Kasumi-1 (cell line): ENCODE measurements around the gene MLH1.
A peak's percentile ranks its signal among the peaks of the same experiment; 100 is the strongest.
"Not testable (repeated sequence)": the region's sequence is repeated elsewhere in the genome, so short reads cannot be mapped to it uniquely, and the experiment has no call there.

Experiments
- DNase-seq, 2 experiments: peaks; one replicate each; lab custom pipeline; 2025; lab: John Stamatoyannopoulos, UW

Gene MLH1

GRCh38 chr3:37037352-37037751 lies 44.0 kb downstream of the MLH1 start:
- no peak for DNase-seq

- DNase-seq = no peak
Measured at GRCh38 chr3:37039161-37039846, 46.0 kb downstream of the MLH1 start.

DNA sequence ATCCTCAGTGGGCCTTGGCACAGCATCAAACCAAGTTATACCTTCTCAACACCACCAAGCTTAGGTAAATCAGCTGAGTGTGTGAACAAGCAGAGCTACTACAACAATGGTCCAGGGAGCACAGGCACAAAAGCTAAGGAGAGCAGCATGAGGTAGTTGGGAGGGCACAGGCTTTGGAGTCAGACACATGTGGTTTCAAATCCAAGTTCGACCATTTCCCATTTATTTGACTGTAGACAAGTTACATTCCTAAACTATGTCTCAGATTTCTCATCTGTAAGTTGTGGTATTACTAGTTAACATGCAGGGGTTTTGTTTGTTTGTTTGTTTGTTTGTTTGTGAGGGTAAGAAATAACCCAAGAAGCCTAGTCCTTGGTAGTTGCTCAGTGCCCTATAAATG lies 46.9 kb downstream of the MLH1 start:
- no peak for DNase-seq

- no peak for DNase-seq
Measured at GRCh38 chr3:37041546-37042195, 48.4 kb downstream of the MLH1 start.

DNA sequence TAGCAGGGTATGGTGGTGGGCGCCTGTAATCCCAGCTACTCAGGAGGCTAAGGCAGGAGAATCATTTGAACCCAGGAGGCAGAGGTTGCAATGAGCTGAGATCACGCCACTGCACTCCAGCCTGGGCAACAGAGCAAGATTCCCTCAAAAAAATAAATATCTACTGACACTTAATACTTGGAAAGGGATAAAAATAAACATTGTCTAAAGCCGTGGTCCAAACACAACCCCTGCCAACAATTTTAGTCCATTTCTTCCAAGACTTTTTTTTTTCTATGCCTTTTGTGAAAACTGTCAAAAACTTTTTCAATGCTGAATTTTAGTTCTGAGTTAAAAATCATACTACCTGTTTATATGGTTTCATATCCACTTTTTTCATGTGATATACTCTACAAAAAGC lies 49.4 kb downstream of the MLH1 start:
- DNase-seq = not testable (repeated sequence)

- no peak for DNase-seq
Measured at GRCh38 chr3:37050282-37050681, 57.0 kb downstream of the MLH1 start.

DNA sequence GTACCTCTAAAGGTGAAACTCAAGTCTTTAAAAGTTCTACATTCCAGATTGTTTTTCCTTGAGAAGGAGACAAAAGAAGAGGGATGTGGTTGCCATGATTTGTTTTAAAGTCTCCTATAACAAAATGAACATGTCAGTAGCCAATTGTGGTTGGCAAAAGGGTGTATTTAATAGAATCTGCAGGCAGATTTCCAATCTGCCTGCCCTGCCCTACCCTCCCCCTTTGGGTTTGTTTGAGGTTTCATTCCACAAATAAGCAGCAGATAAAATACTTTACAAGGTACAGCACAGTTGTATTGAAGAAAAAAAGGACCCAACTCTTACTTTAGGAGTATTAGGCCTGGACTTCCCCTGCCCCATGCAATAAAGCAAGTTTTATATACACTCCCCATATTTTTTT lies 59.5 kb downstream of the MLH1 start:
- DNase-seq = no peak

DNA sequence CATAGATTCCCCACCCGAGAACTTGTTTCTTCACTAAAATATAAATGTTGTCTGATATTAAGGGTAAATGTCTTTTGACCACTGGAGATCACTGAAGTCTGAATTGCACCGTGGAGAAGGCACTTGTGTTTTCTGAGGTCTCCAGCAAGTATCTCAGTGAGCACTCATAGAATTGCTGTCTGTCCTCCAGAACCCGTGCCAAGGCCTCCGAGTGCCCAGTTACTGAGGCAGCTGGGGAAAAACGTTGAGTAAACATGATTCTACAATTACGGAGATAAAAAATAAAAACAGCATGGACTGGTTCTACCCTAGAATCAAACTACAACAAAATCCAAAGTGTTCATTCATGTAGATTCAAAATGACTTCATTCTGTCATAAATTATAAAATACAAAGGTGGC lies 60.0 kb downstream of the MLH1 start:
- no peak for DNase-seq

- no peak for DNase-seq
Measured at GRCh38 chr3:37053753-37054152, 60.4 kb downstream of the MLH1 start.

GRCh38 chr3:37054370-37054769 lies 61.1 kb downstream of the MLH1 start:
- peak; percentile 3 to 19 for DNase-seq

DNA sequence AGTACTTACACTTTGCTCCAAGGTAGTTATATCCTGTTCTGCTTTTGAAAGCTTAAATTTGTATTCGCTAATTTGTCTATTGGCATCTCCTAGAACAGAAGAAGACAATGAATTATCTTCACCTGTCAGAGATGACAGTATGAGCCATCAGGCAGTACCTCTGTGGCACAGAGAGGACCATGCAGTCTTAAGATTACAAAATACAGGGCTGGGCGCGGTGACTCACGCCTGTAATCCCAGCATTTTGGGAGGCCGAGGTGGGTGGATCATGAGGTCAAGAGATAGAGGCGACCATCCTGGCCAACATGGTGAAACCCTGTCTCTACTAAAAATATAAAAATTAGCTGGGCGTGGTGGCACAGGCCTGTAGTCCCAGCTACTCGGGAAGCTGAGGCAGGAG lies 61.8 kb downstream of the MLH1 start:
- not testable (repeated sequence) for DNase-seq

- DNase-seq = no peak
Measured at GRCh38 chr3:37056826-37057225, 63.5 kb downstream of the MLH1 start.

DNA sequence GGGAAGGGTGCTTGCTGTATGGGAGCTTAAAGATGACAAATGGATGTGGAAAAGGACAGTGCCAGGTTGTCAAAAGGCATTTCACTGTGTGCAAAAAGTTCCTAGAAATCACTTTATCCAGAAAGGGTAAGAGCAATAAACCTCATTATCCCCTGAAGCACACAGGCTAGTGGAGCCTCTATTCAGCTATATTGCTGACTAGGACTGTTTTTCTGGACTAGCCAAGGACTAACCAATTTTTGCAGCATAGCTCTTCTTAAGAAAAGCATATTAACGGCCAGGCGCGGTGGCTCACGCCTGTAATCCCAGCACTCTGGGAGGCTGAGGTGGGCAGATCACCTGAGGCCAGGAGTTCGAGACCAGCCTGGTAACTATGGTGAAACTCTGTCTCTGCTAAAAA lies 64.8 kb downstream of the MLH1 start:
- no peak for DNase-seq

DNA sequence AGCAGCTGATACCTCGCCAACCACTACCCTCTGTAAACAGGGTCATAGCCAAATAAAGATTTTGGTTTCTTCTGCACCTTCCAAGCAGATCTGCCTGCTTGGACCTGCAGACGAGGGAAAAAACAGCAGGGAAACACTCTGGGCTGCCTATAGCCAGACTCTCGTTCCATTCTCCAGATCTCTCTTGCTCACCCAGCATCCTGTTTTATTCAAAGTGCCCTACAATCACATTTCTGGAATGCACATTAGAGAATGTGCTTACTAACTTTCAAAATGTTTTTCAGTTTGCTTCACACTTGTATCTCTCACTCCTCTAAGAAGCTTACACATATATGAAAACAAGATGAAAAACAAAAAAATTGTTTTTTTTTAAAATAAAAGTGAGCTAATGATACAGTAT lies 71.4 kb downstream of the MLH1 start:
- DNase-seq = no peak

DNA sequence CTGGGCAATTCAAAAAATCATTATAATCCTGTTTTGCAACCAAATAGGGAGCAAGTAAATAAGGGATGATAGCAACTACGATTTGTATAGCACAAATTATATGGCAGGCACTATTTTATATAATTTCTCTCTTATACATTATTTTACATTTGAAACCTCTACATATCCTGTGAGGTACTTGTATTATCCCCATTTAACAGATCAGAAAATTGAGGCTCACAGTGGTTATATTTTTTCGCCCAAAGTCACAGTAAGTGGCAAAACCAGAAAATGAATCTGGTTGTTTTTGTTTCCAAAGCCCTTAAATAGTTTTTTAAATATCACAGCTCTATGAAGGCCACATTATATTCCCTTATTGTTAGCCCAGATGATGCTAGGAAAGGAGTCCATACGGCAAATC lies 74.3 kb downstream of the MLH1 start:
- DNase-seq = no peak

- DNase-seq = no peak
Measured at GRCh38 chr3:37068031-37068430, 74.7 kb downstream of the MLH1 start.

- no peak for DNase-seq
Measured at GRCh38 chr3:37071921-37072320, 78.6 kb downstream of the MLH1 start.

DNA sequence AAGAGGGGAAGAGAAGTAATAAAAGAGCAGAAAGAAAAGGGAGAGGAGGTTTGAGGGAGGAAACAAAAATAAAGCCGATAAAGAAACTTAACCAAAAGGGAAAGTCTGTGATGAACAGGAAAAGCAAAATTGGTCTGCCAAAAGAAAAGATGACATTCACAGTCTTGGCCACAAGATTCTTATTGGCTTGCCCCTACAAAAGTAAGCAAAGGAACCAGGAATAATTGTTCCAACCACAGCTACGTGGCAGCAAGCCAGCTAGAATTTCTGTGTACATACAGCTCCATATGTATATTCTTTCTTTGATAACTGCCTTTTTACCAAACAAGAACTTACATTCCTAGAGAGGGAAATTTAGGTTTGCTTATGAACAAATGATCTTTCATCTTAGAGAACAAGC lies 79.6 kb downstream of the MLH1 start:
- peak; percentile 55 to 73 for DNase-seq

GRCh38 chr3:37074178-37074577 lies 80.9 kb downstream of the MLH1 start:
- no peak for DNase-seq

DNA sequence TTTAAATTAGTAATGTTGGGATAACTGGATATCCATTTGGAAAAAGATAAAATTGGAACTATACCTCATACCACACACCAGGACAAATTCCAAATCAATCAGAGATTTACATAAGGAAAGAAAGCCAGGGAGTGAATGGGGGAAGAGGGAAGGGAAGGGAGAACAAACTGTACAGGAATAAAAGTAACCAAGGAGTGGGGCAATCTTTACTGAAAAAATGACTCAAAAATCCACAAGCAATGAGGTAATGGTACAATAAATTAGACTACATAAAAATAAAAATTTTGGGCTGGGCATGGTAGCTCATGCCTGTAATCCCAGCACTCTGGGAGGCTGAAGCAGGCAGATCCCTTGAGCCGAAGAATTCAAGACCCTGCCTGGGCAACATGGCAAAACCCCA lies 82.6 kb downstream of the MLH1 start:
- no peak for DNase-seq

DNA sequence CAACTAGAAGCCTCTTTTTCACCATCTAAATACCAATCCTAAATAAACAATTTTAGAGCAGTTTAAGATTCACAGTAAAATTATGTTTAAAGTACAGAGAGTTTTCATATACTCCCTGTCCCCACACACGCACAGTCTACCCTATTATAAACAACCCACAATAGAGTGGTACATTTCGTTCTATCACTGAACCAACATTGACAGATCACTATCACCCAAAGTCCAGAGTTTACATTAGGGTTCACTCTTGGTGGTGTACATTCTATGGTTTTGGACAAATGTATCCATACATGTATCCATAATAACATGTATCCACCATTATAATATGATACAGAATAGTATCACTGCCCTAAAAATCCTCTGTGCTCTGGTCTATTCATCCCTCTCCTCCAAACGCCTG lies 89.0 kb downstream of the MLH1 start:
- DNase-seq = no peak

GRCh38 chr3:37086918-37087317 lies 93.6 kb downstream of the MLH1 start:
- DNase-seq = no peak

DNA sequence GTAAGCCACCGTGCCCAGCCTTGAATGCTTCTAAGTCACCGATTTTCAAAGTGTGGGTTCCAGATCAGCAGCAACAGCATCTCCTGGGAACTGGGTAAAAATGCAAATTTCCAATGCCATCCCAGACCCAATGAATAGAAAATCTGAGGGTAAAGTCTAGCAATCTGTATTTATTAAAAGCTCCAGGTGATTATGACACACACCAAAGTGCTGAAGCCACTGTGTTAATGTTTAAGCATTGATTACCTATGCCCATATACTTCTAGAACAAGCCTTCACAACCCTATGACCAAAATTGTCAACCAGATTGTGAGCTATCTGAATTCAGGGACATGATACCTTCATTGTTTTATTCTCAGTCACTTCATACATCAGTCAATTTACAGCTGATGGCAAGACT lies 94.6 kb downstream of the MLH1 start:
- DNase-seq = no peak

GRCh38 chr3:37092484-37092883 lies 99.2 kb downstream of the MLH1 start:
- DNase-seq = no peak
